Measurements from ENCODE around the gene ZNF804B. TPM values are rescaled to one million over a fixed set of nuclear protein-coding genes. Genes with fewer than 3 reads are reported as not detected.

Gene ZNF804B
- total RNA-seq, 1 experiment from 2014 or later, result not detected

- Histone ChIP-seq H3K9me3 (ENCODE audit: low read depth, low read length, poor library complexity, severe bottlenecking) (no peaks in the 10 kb centered on the region), H3K4me1 (ENCODE audit: insufficient read depth, low read length, poor library complexity, severe bottlenecking) (no peaks in the 10 kb centered on the region), H3K4me3 (ENCODE audit: low read depth, low read length, poor library complexity, severe bottlenecking) (no peak overlapping the region), H3K27ac (ENCODE audit: low read depth, low read length, poor library complexity, severe bottlenecking) (no peak overlapping the region), H3K27me3 (replicated peaks; ENCODE audit: insufficient read depth, low read depth, low read length, poor library complexity) (no peaks in the 10 kb centered on the region), H3K36me3 (ENCODE audit: insufficient read depth, low read length, poor library complexity, severe bottlenecking) (no peaks in the 10 kb centered on the region)
- CTCF ChIA-PET, result no interaction called here
- no TSS peak for BruUV-seq (replicated peaks)
- POLR2A ChIA-PET (ENCODE audit: low non-redundant PET), result no interaction called here
- DNase-seq (ENCODE audit: low spot score), result no peak
- intact Hi-C loops (cut with micrococcal nuclease; ENCODE audit: unreplicated experiment), result no loop called here
- TF ChIP-seq CTCF (conservative IDR thresholded peaks at IDR 0.05; ENCODE audit: low read depth, low read length), result no peak
- TF ChIP-seq EZH2 (IDR thresholded peaks at IDR 0.05; ENCODE audit: borderline replicate concordance, low read depth, low read length, poor library complexity, severe bottlenecking), result no peak
These were observed 173.8 kb downstream of the ZNF804B start for GRCh38 chr7:88933285-88933684.

GRCh38 chr7:88942815-88943501, 183.5 kb downstream of the ZNF804B start:
- intact Hi-C loops (cut with micrococcal nuclease; ENCODE audit: unreplicated experiment), result no loop called here

GRCh38 chr7:88951826-88952225, 192.3 kb downstream of the ZNF804B start:
- ChIA-PET POLR2A (ENCODE audit: low non-redundant PET) (no interaction called here), CTCF (no interaction called here)
- Histone ChIP-seq H3K27me3 (replicated peaks; ENCODE audit: insufficient read depth, low read depth, low read length, poor library complexity) (no peaks in the 10 kb centered on the region), H3K27ac (ENCODE audit: low read depth, low read length, poor library complexity, severe bottlenecking) (no peak overlapping the region), H3K36me3 (ENCODE audit: insufficient read depth, low read length, poor library complexity, severe bottlenecking) (no peaks in the 10 kb centered on the region), H3K4me1 (ENCODE audit: insufficient read depth, low read length, poor library complexity, severe bottlenecking) (no peaks in the 10 kb centered on the region), H3K9me3 (ENCODE audit: low read depth, low read length, poor library complexity, severe bottlenecking) (no peaks in the 10 kb centered on the region), H3K4me3 (ENCODE audit: low read depth, low read length, poor library complexity, severe bottlenecking) (no peak overlapping the region)
- intact Hi-C loops (cut with micrococcal nuclease; ENCODE audit: unreplicated experiment), result no loop called here
- BruUV-seq (replicated peaks), result no TSS peak
- TF ChIP-seq EZH2 (IDR thresholded peaks at IDR 0.05; ENCODE audit: borderline replicate concordance, low read depth, low read length, poor library complexity, severe bottlenecking), result no peak
- no peak for TF ChIP-seq CTCF (conservative IDR thresholded peaks at IDR 0.05; ENCODE audit: low read depth, low read length)
- no peak for DNase-seq (ENCODE audit: low spot score)

More at GRCh38 chr7:88942815-88943501, 183.5 kb downstream of the ZNF804B start:
- H3K27ac ChIP-seq (ENCODE audit: low read depth, low read length, poor library complexity, severe bottlenecking), result no peak overlapping the region
- BruUV-seq (replicated peaks), result no TSS peak
- TF ChIP-seq CTCF (conservative IDR thresholded peaks at IDR 0.05; ENCODE audit: low read depth, low read length) (no peak), EZH2 (IDR thresholded peaks at IDR 0.05; ENCODE audit: borderline replicate concordance, low read depth, low read length, poor library complexity, severe bottlenecking) (no peak)
- H3K4me3 ChIP-seq (ENCODE audit: low read depth, low read length, poor library complexity, severe bottlenecking), result no peak overlapping the region
- ChIA-PET POLR2A (ENCODE audit: low non-redundant PET) (no interaction called here), CTCF (no interaction called here)
- no peak for DNase-seq (ENCODE audit: low spot score)
- H3K9me3 ChIP-seq (ENCODE audit: low read depth, low read length, poor library complexity, severe bottlenecking), result no peaks in the 10 kb centered on the region
- no peaks in the 10 kb centered on the region for H3K4me1 ChIP-seq (ENCODE audit: insufficient read depth, low read length, poor library complexity, severe bottlenecking)
- no peaks in the 10 kb centered on the region for H3K36me3 ChIP-seq (ENCODE audit: insufficient read depth, low read length, poor library complexity, severe bottlenecking)
- H3K27me3 ChIP-seq (replicated peaks; ENCODE audit: insufficient read depth, low read depth, low read length, poor library complexity), result no peaks in the 10 kb centered on the region
